OCI-LY7 (cell line): ENCODE measurements around the gene CASP12. TPM values are rescaled to one million over a fixed set of nuclear protein-coding genes. Genes with fewer than 3 reads are reported as not detected.

ENCODE experiments used
- BruUV-seq: library from RNA; stranded (reverse); fragments of 400-500 nt; replicated peaks from 2 replicates; lab custom pipeline; 2021; lab: Mats Ljungman, UMichigan
- CTCF ChIA-PET: fragments of 300-600 bp; sonication (Branson Sonifier 250); formaldehyde crosslinking; loops from one replicate; lab custom pipeline; 2022; ENCODE audit warnings: antibody characterized with exemption; ENCODE audit not compliant: unreplicated experiment; lab: Charles Lee
- POLR2A ChIA-PET: fragments of 300-600 bp; sonication (Branson Sonifier 250); formaldehyde crosslinking; loops from one replicate; lab custom pipeline; 2022; ENCODE audit warnings: antibody characterized with exemption; lab: Charles Lee
- DNase-seq: peaks from one replicate; pipeline ENCODE4 v3.0.0-alpha.2; 2015; ENCODE audit warnings: low spot score
- H2AFZ ChIP-seq: fragments of 200-600 bp; sonication (generic), shearing (Covaris generic); 2 replicates; pipeline ENCODE4 v1.6.1; 2014; ENCODE audit warnings: mild to moderate bottlenecking, antibody characterized with exemption, low read length, moderate library complexity
- H3K27ac ChIP-seq: fragments of 200-600 bp; sonication (generic); 2 replicates; pipeline ENCODE4 v1.5.1; 2014; ENCODE audit warnings: mixed run types, low read depth, mild to moderate bottlenecking, moderate library complexity, low read length, inconsistent platforms; ENCODE audit not compliant: poor library complexity, severe bottlenecking
- H3K36me3 ChIP-seq: fragments of 200-600 bp; sonication (generic); 2 replicates; pipeline ENCODE4 v1.6.1; 2014; ENCODE audit warnings: mild to moderate bottlenecking, antibody characterized with exemption, low read length, moderate library complexity, mixed read lengths; ENCODE audit not compliant: insufficient read depth
- H3K4me1 ChIP-seq: fragments of 200-600 bp; sonication (generic); 2 replicates; pipeline ENCODE4 v1.5.1; 2014; ENCODE audit warnings: mild to moderate bottlenecking, low read length; ENCODE audit not compliant: insufficient read depth, poor library complexity, severe bottlenecking
- H3K4me2 ChIP-seq: fragments of 200-600 bp; sonication (generic); 2 replicates; pipeline ENCODE4 v1.6.1; 2014; ENCODE audit warnings: mild to moderate bottlenecking, low read length
- H3K4me3 ChIP-seq: fragments of 200-600 bp; sonication (generic); 2 replicates; pipeline ENCODE4 v1.5.1; 2014; ENCODE audit warnings: mild to moderate bottlenecking, low read depth, low read length; ENCODE audit not compliant: poor library complexity, severe bottlenecking
- H3K79me2 ChIP-seq: fragments of 200-600 bp; sonication (generic); 2 replicates; pipeline ENCODE4 v1.6.1; 2016; ENCODE audit warnings: low read depth, mild to moderate bottlenecking, low read length, moderate library complexity, mixed read lengths; ENCODE audit not compliant: insufficient read depth
- H3K9me2 ChIP-seq: fragments of 200-600 bp; sonication (generic); 2 replicates; pipeline ENCODE4 v1.6.1; 2016; ENCODE audit warnings: mild to moderate bottlenecking, low read length, mixed read lengths; ENCODE audit not compliant: insufficient read depth
- H3K9me3 ChIP-seq: fragments of 200-600 bp; sonication (generic); 2 replicates; pipeline ENCODE4 v1.6.1; 2014; ENCODE audit warnings: mild to moderate bottlenecking, mixed run types, low read length, mixed read lengths
- H4K20me1 ChIP-seq: fragments of 200-600 bp; sonication (generic); 2 replicates; pipeline ENCODE4 v1.6.1; 2014; ENCODE audit warnings: mild to moderate bottlenecking, antibody characterized with exemption, low read length, moderate library complexity, mixed read lengths; ENCODE audit not compliant: insufficient read depth
- EZH2phosphoT487 ChIP-seq: fragments of 200-600 bp; sonication (generic); IDR thresholded peaks from 2 replicates; pipeline ENCODE4 v1.6.1; 2018; ENCODE audit warnings: low read depth, borderline replicate concordance, mild to moderate bottlenecking, mixed run types, antibody characterized with exemption, low read length, moderate library complexity, mixed read lengths
- intact Hi-C: fragments of 100-400 bp; cut with micrococcal nuclease; formaldehyde crosslinking; loops from one replicate; pipeline ENCODE4 v1.10.0; 2022; ENCODE audit not compliant: unreplicated experiment
- total RNA-seq, 2 experiments: library from RNA; depleted of rRNA in 1 of 2; stranded (reverse); fragments of >200 nt in 1 of 2; shearing (Covaris generic) in 1 of 2; gene quantifications; 2 replicates each; pipeline ENCODE4 v1.2.3, GENCODE V29; 2014 to 2022
- TF ChIP-seq, protein P1 (sequence below): fragments of 200-600 bp; sonication (generic); conservative IDR thresholded peaks from 2 replicates; pipeline ENCODE4 v1.5.1; 2014; ENCODE audit warnings: mild to moderate bottlenecking, antibody characterized with exemption, low read length, moderate library complexity, mixed read lengths

The CASP12 gene
- total RNA-seq, 2 experiments from 2014 or later: not detected

DNA sequence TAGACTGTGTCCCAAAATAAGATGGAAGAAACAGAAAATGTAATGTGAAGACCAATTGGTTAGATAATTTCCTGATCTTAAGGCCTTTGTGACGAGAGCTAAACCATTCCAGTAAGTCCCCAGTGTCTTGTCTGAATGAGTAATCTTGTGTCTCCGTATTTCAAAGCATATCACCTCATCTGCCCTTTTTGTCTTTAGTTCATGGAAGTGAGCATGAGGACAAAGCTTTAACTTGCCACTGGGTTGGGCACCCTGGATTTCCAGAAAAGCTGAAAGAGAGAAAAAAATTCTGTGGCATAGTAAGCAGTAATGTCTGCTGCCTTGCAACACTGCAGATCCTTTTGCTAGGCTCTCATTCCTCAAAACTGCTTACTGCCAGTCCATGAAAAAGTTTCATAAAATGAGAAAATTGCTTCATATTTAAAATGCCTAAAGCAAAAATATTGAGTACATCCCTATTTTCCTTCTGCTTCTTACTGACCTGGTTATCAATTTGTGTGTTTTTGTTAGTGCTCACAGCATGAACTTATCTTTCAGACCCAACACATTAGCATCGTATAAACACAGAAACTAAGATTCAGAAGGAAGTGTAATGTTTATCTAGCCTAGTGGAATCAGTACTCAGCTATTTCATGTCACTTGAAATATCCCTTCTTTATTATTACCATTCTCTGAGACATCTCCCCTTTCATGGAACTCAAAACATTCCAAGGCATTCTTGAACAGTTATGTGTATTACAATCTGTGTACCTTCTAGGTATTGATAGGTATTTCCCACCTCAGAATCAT is 5.3 kb downstream of the CASP12 start:
- H3K4me3 ChIP-seq: no peak overlapping the region
- no peaks in the 10 kb centered on the region for H3K36me3 ChIP-seq
- ChIA-PET POLR2A (no interaction called here), CTCF (no interaction called here)
- intact Hi-C loops: no loop called here
- H2AFZ ChIP-seq: no peak overlapping the region
- H3K4me1 ChIP-seq: no peaks in the 10 kb centered on the region
- H3K9me3 ChIP-seq: no peaks in the 10 kb centered on the region
- no peak overlapping the region for H3K4me2 ChIP-seq
- no peaks in the 10 kb centered on the region for H4K20me1 ChIP-seq
- H3K27ac ChIP-seq: no peak overlapping the region
- no peaks in the 10 kb centered on the region for H3K79me2 ChIP-seq
- no peaks in the 10 kb centered on the region for H3K9me2 ChIP-seq
- no peak for DNase-seq
- BruUV-seq: no TSS peak
- TF ChIP-seq, protein P1, sequence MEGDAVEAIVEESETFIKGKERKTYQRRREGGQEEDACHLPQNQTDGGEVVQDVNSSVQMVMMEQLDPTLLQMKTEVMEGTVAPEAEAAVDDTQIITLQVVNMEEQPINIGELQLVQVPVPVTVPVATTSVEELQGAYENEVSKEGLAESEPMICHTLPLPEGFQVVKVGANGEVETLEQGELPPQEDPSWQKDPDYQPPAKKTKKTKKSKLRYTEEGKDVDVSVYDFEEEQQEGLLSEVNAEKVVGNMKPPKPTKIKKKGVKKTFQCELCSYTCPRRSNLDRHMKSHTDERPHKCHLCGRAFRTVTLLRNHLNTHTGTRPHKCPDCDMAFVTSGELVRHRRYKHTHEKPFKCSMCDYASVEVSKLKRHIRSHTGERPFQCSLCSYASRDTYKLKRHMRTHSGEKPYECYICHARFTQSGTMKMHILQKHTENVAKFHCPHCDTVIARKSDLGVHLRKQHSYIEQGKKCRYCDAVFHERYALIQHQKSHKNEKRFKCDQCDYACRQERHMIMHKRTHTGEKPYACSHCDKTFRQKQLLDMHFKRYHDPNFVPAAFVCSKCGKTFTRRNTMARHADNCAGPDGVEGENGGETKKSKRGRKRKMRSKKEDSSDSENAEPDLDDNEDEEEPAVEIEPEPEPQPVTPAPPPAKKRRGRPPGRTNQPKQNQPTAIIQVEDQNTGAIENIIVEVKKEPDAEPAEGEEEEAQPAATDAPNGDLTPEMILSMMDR: no peak
- TF ChIP-seq EZH2phosphoT487: no peak

DNA sequence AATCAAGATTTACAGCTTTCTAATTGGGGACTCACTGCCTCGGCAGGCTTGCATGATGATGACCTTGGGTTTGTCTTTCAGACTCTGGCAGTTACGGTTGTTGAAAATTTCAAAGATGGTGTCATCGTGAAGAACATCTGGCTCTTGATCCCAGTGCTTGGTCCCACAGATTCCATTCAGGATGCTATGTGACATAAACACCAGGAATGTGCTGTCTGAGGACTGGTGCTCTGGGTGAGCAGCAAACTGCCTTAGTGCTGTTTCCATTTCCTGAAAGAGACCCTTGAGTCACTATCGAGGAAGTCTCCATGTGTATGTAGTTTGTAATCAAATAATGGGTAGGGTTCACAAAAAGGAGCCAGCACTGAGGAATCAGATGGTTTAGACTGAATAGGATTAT is 7.1 kb downstream of the CASP12 start:
- ChIA-PET POLR2A (no interaction called here), CTCF (no interaction called here)
- Histone ChIP-seq H4K20me1 (no peaks in the 10 kb centered on the region), H2AFZ (no peak overlapping the region), H3K4me2 (no peak overlapping the region), H3K9me3 (no peaks in the 10 kb centered on the region), H3K9me2 (no peaks in the 10 kb centered on the region), H3K79me2 (no peaks in the 10 kb centered on the region), H3K27ac (no peak overlapping the region), H3K36me3 (no peaks in the 10 kb centered on the region), H3K4me1 (no peaks in the 10 kb centered on the region), H3K4me3 (no peak overlapping the region)
- TF ChIP-seq EZH2phosphoT487: no peak
- TF ChIP-seq, protein P1: no peak
- no TSS peak for BruUV-seq
- DNase-seq: no peak
- intact Hi-C loops: no loop called here

DNA sequence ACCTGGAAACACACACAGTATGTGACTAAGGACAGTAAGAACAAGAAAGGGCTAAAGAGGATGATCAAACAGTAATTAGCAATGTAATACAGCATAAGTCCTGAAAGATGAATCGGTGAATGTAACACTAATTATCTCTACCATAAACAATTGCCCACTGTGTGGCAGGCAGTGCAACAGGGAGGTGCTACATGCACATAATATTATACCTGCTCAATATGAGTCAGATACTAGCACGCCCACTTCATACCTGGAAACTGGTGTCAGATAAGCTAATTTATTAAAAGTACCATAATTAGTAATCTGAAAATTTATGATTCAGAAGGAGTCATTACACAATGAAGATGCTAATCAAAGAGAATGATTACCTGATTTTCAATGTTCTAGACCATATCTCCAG is 14.9 kb downstream of the CASP12 start:
- Histone ChIP-seq H3K9me2 (no peaks in the 10 kb centered on the region), H3K4me2 (no peak overlapping the region), H3K9me3 (no peaks in the 10 kb centered on the region), H3K36me3 (no peaks in the 10 kb centered on the region), H4K20me1 (no peaks in the 10 kb centered on the region), H2AFZ (no peak overlapping the region), H3K4me1 (no peaks in the 10 kb centered on the region), H3K79me2 (no peaks in the 10 kb centered on the region), H3K4me3 (no peak overlapping the region), H3K27ac (no peak overlapping the region)
- DNase-seq: no peak
- intact Hi-C loops: no loop called here
- POLR2A ChIA-PET: no interaction called here
- TF ChIP-seq EZH2phosphoT487: no peak
- TF ChIP-seq, protein P1: no peak
- BruUV-seq: no TSS peak
- CTCF ChIA-PET: no interaction called here
